Activated CD8-positive, alpha-beta memory T cell treated with anti-CD3 and anti-CD28 coated beads, Interleukin-2, amount 10 ng/mL, durations not matched to agents 7 days and 5 days (primary cell): Measurements from ENCODE around the gene CD300LD. TPM values are rescaled to one million over a fixed set of nuclear protein-coding genes. Genes with fewer than 3 reads are reported as not detected.

Source experiments
- ATAC-seq: fragments of 150-1000 bp; cut with Tn5 transposase; one replicate; pipeline ENCODE4 v1.10.0; 2021; ENCODE audit warnings: moderate library complexity
- CTCF ChIA-PET: fragments of 350-600 bp; sonication (Branson Sonifier 250); formaldehyde crosslinking; loops from one replicate; lab custom pipeline; 2021; ENCODE audit warnings: antibody characterized with exemption; lab: Charles Lee
- DNase-seq: peaks from one replicate; pipeline ENCODE4 v3.0.0-alpha.2; 2020
- H3K27ac Mint-ChIP-seq: one replicate; pipeline ENCODE4 v1.8.0; 2021; ENCODE audit warnings: mild to moderate bottlenecking, mixed read lengths
- H3K27me3 Mint-ChIP-seq: one replicate; pipeline ENCODE4 v1.8.0; 2021; ENCODE audit warnings: mixed read lengths
- H3K36me3 Mint-ChIP-seq: one replicate; pipeline ENCODE4 v1.8.0; 2021; ENCODE audit warnings: mild to moderate bottlenecking, mixed read lengths
- H3K4me1 Mint-ChIP-seq: one replicate; pipeline ENCODE4 v1.8.0; 2021; ENCODE audit warnings: mixed read lengths
- H3K4me3 Mint-ChIP-seq: one replicate; pipeline ENCODE4 v1.8.0; 2021; ENCODE audit warnings: mild to moderate bottlenecking, moderate library complexity, mixed read lengths
- H3K9me3 Mint-ChIP-seq: one replicate; pipeline ENCODE4 v1.8.0; 2022; ENCODE audit warnings: low read depth, mixed read lengths
- total RNA-seq, 2 experiments: library from RNA; stranded (reverse); gene quantifications; one replicate each; pipeline ENCODE4 v1.2.3, GENCODE V29; 2021

CD300LD gene
- total RNA-seq, 2 experiments from 2014 or later, result not detected

GRCh38 chr17:74603037-74603635 lies 11.1 kb upstream of the CD300LD start:
- H3K27ac Mint-ChIP-seq, result peak overlapping the region; percentile 47
- peaks cover 59% of the 10 kb centered on the region for H3K27me3 Mint-ChIP-seq
- CTCF ChIA-PET, result interaction anchor here (1.0 to 3.9 kb wide), 11 partner anchors 8 to 235 kb away, joined by 3 to 15 read pairs (median 4); partner anchors contain the start of genes CD300C, CD300H and RAB37
- H3K4me1 Mint-ChIP-seq, result peaks cover 30% of the 10 kb centered on the region
- no peaks in the 10 kb centered on the region for H3K36me3 Mint-ChIP-seq
- no peaks in the 10 kb centered on the region for H3K9me3 Mint-ChIP-seq
- ATAC-seq (peak; percentile 66), DNase-seq (peak; percentile 67)
- no peak overlapping the region for H3K4me3 Mint-ChIP-seq

- peak; percentile 61 for DNase-seq
- H3K36me3 Mint-ChIP-seq, result no peaks in the 10 kb centered on the region
- peak; percentile 40 for ATAC-seq
- peaks cover 30% of the 10 kb centered on the region for H3K4me1 Mint-ChIP-seq
- H3K4me3 Mint-ChIP-seq, result no peak overlapping the region
- no peak overlapping the region for H3K27ac Mint-ChIP-seq
- H3K9me3 Mint-ChIP-seq, result no peaks in the 10 kb centered on the region
- peaks cover 51% of the 10 kb centered on the region for H3K27me3 Mint-ChIP-seq
- CTCF ChIA-PET, result interaction anchor here (1.2 to 3.9 kb wide), 9 partner anchors 9 to 234 kb away, joined by 3 to 15 read pairs (median 4); partner anchors contain the start of genes CD300C and CD300H
Measured at GRCh38 chr17:74601944-74602572, 10.0 kb upstream of the CD300LD start.

DNA sequence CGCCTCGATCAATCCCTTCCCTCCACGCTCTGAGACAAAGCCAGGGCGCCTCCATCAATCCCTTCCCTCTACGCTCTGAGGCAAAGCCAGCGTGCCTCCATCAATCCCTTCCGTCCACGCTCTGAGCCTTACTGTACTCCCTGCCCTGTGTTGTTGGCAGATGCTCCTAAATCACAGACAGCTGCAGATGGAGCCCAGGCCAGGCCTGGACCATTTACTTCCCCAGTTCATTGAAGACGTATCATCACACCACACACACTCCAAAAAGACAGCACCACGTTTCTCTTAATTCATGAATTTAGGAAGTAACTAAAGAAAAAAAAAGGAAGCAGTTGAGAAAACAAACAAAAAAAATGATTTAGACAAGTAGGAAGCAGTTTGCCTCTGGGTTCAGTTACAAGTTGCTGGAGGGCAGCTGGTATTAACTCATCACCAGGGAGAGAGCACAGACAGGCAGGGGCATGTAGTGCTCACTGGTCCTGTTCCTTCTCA lies 7.4 kb upstream of the CD300LD start:
- Mint-ChIP-seq H3K27me3 (peaks cover 53% of the 10 kb centered on the region), H3K4me1 (peaks cover 30% of the 10 kb centered on the region), H3K9me3 (no peaks in the 10 kb centered on the region), H3K36me3 (no peaks in the 10 kb centered on the region), H3K4me3 (no peak overlapping the region), H3K27ac (no peak overlapping the region)
- no peak for ATAC-seq
- CTCF ChIA-PET, result interaction anchor here (1.6 to 2.2 kb wide), 4 partner anchors 33 to 220 kb away, joined by 3 to 8 read pairs (median 5); no protein-coding TSS in a partner anchor
- DNase-seq, result no peak

GRCh38 chr17:74599023-74599399 lies 6.9 kb upstream of the CD300LD start:
- CTCF ChIA-PET, result interaction anchor here (1.6 to 2.2 kb wide), 3 partner anchors 33 to 139 kb away, joined by 3 to 8 read pairs (median 4); no protein-coding TSS in a partner anchor
- Mint-ChIP-seq H3K27me3 (peaks cover 53% of the 10 kb centered on the region), H3K36me3 (no peaks in the 10 kb centered on the region), H3K9me3 (no peaks in the 10 kb centered on the region), H3K4me1 (peaks cover 26% of the 10 kb centered on the region), H3K4me3 (no peak overlapping the region), H3K27ac (no peak overlapping the region)
- DNase-seq, result no peak
- ATAC-seq, result no peak

GRCh38 chr17:74598346-74599022 lies 6.4 kb upstream of the CD300LD start:
- Mint-ChIP-seq H3K9me3 (no peaks in the 10 kb centered on the region), H3K4me3 (no peak overlapping the region), H3K27ac (no peak overlapping the region), H3K36me3 (no peaks in the 10 kb centered on the region), H3K4me1 (peaks cover 21% of the 10 kb centered on the region), H3K27me3 (peaks cover 47% of the 10 kb centered on the region)
- no peak for DNase-seq
- CTCF ChIA-PET, result interaction anchor here (1.6 to 2.2 kb wide), 3 partner anchors 32 to 139 kb away, joined by 3 to 8 read pairs (median 4); no protein-coding TSS in a partner anchor
- no peak for ATAC-seq

DNA sequence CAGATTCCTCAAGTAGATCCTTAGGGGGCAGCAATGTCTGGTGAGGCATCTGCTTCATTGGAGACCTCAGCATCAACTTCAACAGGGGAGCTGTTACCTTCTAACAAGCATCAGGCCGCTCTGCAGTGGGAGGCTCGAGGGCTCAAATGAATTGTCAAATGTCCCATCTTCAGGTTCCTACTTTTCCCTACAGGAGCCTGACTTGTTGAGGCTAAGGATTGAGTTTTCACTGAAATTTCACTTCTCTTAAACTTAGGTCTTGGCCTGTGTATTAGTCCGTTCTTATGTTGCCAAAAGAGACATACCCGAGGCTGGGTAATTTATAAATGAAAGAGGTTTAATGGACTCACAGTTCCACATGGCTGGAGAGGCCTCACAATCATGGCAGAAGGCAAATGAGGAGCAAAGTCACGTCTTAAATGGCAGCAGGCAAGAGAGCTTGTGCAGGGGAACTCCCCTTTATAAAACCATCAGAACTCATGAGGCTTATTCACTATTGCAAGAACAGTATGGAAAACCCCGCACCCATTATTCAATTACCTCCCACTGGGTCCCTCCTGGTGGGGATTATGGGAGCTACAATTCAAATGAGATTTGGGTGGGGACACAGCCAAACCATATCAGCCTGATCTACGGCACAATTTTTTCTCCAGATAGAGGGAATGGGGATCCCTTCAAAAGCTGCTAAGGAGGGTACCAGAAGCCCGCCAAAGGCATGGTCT lies 5.1 kb upstream of the CD300LD start:
- no peak for ATAC-seq
- H3K4me1 Mint-ChIP-seq, result peaks cover 18% of the 10 kb centered on the region
- CTCF ChIA-PET, result interaction anchor here (0.7 to 2.2 kb wide), 2 partner anchors 31 to 184 kb away, joined by 4 to 8 read pairs; no protein-coding TSS in a partner anchor
- no peak overlapping the region for H3K4me3 Mint-ChIP-seq
- no peak overlapping the region for H3K27ac Mint-ChIP-seq
- peaks cover 50% of the 10 kb centered on the region for H3K27me3 Mint-ChIP-seq
- no peaks in the 10 kb centered on the region for H3K9me3 Mint-ChIP-seq
- DNase-seq, result no peak
- no peaks in the 10 kb centered on the region for H3K36me3 Mint-ChIP-seq

DNA sequence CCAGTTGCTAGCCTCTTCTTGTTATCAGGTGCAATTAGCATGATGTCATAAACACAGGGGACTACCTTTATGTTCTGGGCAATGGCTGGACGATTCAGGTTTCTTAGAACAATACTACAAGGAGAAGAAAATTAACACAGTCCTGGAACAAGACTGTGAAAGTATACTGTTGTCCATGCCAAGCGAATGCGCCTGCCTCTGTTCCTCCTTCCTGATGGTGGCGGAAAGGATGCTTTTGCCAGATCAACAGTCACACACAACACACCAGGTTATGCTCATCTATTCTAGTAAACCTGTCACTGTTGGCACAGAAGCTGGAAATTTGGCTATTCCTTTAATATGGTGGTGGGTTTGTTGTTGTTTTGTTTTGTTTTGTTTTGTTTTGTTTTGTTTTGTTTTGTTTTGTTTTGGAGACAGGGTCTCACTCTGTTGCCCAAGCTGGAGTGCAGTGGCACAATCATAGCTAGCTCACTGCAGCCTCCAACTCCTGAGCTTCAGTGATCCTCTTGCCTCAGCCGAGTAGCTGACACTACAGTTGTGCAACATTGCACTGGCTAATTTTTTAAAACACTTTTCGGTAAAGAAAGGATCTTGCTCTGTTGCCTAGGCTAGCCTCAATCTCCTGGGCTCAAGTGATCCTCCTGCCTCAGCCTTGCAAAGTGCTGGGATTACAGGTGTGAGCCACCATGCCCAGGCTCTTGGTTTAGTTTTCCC lies 3.1 kb upstream of the CD300LD start:
- DNase-seq (no peak), ATAC-seq (no peak)
- H3K4me1 Mint-ChIP-seq, result peaks cover 23% of the 10 kb centered on the region
- H3K9me3 Mint-ChIP-seq, result no peaks in the 10 kb centered on the region
- no peaks in the 10 kb centered on the region for H3K36me3 Mint-ChIP-seq
- H3K27me3 Mint-ChIP-seq, result peaks cover 55% of the 10 kb centered on the region
- no peak overlapping the region for H3K4me3 Mint-ChIP-seq
- H3K27ac Mint-ChIP-seq, result no peak overlapping the region
- CTCF ChIA-PET, result interaction anchor here (0.6 to 0.9 kb wide), 2 partner anchors 130 to 227 kb away, joined by 3 read pairs; no protein-coding TSS in a partner anchor

DNA sequence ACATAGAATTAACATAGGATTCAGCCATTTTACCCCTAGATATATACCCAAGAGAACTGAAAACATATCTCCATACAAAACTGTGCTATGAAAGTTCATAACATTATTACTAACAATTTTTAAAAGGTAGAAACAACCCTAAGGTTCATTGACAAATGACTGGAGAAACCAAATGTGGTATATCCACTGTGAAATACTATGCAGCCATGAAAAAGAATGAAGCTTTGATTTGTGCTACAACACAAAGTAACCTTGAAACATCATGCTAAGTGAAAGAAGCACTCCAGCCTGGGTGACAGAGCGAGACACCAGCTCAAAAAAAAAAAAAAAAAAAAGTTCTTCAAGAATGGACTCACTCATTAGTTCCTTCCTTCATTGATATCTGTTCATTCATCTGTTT lies 580 bp downstream of the CD300LD start:
- CTCF ChIA-PET, result interaction anchor here (0.7 to 1.7 kb wide), 2 partner anchors 66 to 212 kb away, joined by 4 read pairs; no protein-coding TSS in a partner anchor
- Mint-ChIP-seq H3K4me1 (peaks cover 17% of the 10 kb centered on the region), H3K27me3 (peaks cover 57% of the 10 kb centered on the region)

GRCh38 chr17:74585711-74586110 lies 6.4 kb downstream of the CD300LD start:
- H3K27ac Mint-ChIP-seq, result no peak overlapping the region
- ATAC-seq, result no peak
- H3K36me3 Mint-ChIP-seq, result no peaks in the 10 kb centered on the region
- no peaks in the 10 kb centered on the region for H3K4me1 Mint-ChIP-seq
- DNase-seq, result no peak
- H3K27me3 Mint-ChIP-seq, result peaks cover 36% of the 10 kb centered on the region
- H3K4me3 Mint-ChIP-seq, result no peak overlapping the region
- no peaks in the 10 kb centered on the region for H3K9me3 Mint-ChIP-seq
- CTCF ChIA-PET, result interaction anchor here (1.7 kb wide), 1 partner anchor 12 kb away, joined by 5 read pairs; no protein-coding TSS in a partner anchor

More for the DNA sequence above, 580 bp downstream of the CD300LD start:
- Mint-ChIP-seq H3K27ac (no peak overlapping the region), H3K9me3 (no peaks in the 10 kb centered on the region), H3K36me3 (no peaks in the 10 kb centered on the region), H3K4me3 (no peak overlapping the region)
- ATAC-seq (no peak), DNase-seq (no peak)

GRCh38 chr17:74584292-74585060 lies 7.6 kb downstream of the CD300LD start:
- CTCF ChIA-PET, result interaction anchor here (1.2 to 1.7 kb wide), 2 partner anchors 154 to 206 kb away, joined by 3 to 5 read pairs; no protein-coding TSS in a partner anchor
- H3K27ac Mint-ChIP-seq, result no peak overlapping the region
- H3K4me1 Mint-ChIP-seq, result peaks cover 11% of the 10 kb centered on the region
- no peaks in the 10 kb centered on the region for H3K9me3 Mint-ChIP-seq
- H3K36me3 Mint-ChIP-seq, result no peaks in the 10 kb centered on the region
- peaks cover 31% of the 10 kb centered on the region for H3K27me3 Mint-ChIP-seq
- no peak for DNase-seq
- no peak for ATAC-seq
- no peak overlapping the region for H3K4me3 Mint-ChIP-seq

- DNase-seq, result no peak
- CTCF ChIA-PET, result no interaction called here
- ATAC-seq, result no peak
- H3K36me3 Mint-ChIP-seq, result no peaks in the 10 kb centered on the region
- no peak overlapping the region for H3K27ac Mint-ChIP-seq
- no peaks in the 10 kb centered on the region for H3K9me3 Mint-ChIP-seq
- H3K4me1 Mint-ChIP-seq, result peaks cover 14% of the 10 kb centered on the region
- no peak overlapping the region for H3K4me3 Mint-ChIP-seq
- H3K27me3 Mint-ChIP-seq, result peaks cover 15% of the 10 kb centered on the region
Measured at GRCh38 chr17:74582633-74583032, 9.4 kb downstream of the CD300LD start.
